ENCODE results near the gene RSPH1.

The RSPH1 gene

GRCh38 chr21:42424914-42425541 lies 71.0 kb downstream of the RSPH1 start:
- in situ Hi-C loops (cut with HindIII; ENCODE audit: low sequenced_read_pairs), result no loop called here

GRCh38 chr21:42423685-42424084 lies 72.3 kb downstream of the RSPH1 start:
- TF ChIP-seq CTCF (IDR thresholded peaks at IDR 0.05; ENCODE audit: low read depth, low read length), result no peak
- H3K4me3 ChIP-seq (ENCODE audit: low read depth, low read length), result no peak overlapping the region
- in situ Hi-C loops (cut with HindIII; ENCODE audit: low sequenced_read_pairs), result no loop called here
- no peak for DNase-seq (ENCODE audit: low read depth, low spot score)

More at GRCh38 chr21:42424914-42425541, 71.0 kb downstream of the RSPH1 start:
- no peak for DNase-seq (ENCODE audit: low read depth, low spot score)
- H3K4me3 ChIP-seq (ENCODE audit: low read depth, low read length), result no peak overlapping the region
- TF ChIP-seq CTCF (IDR thresholded peaks at IDR 0.05; ENCODE audit: low read depth, low read length), result no peak

- no peak overlapping the region for H3K4me3 ChIP-seq (ENCODE audit: low read depth, low read length)
- no peak for TF ChIP-seq CTCF (IDR thresholded peaks at IDR 0.05; ENCODE audit: low read depth, low read length)
These were observed 72.8 kb downstream of the RSPH1 start for GRCh38 chr21:42423197-42423675.

More at GRCh38 chr21:42423197-42423675, 72.8 kb downstream of the RSPH1 start:
- in situ Hi-C loops (cut with HindIII; ENCODE audit: low sequenced_read_pairs), result no loop called here
- DNase-seq (ENCODE audit: low read depth, low spot score), result no peak

All from astrocyte of the spinal cord (primary cell).